GM19240 (cell line): Measurements from ENCODE around the gene ST14.

Experiments used
- DNase-seq: peaks from one replicate; pipeline ENCODE4 v3.0.0; 2011; ENCODE audit warnings: low spot score; ENCODE audit not compliant: insufficient read length

Gene ST14

GRCh38 chr11:130208241-130209127, 48.9 kb downstream of the ST14 start:
- DNase-seq, result no peak

- DNase-seq, result no peak
Observed at GRCh38 chr11:130209128-130209932, 49.7 kb downstream of the ST14 start.

GRCh38 chr11:130209954-130210854, 50.6 kb downstream of the ST14 start:
- no peak for DNase-seq

GRCh38 chr11:130211144-130211543, 51.6 kb downstream of the ST14 start:
- DNase-seq, result no peak

GRCh38 chr11:130211781-130212401, 52.3 kb downstream of the ST14 start:
- DNase-seq, result no peak

- no peak for DNase-seq
Observed at GRCh38 chr11:130212431-130212961, 52.9 kb downstream of the ST14 start.

- peak; percentile 74 for DNase-seq
Observed at GRCh38 chr11:130213143-130213978, 53.8 kb downstream of the ST14 start.

- DNase-seq, result no peak
Observed at GRCh38 chr11:130213979-130214281, 54.3 kb downstream of the ST14 start.

GRCh38 chr11:130214861-130215530, 55.4 kb downstream of the ST14 start:
- no peak for DNase-seq

- no peak for DNase-seq
Observed at GRCh38 chr11:130215531-130216220, 56.1 kb downstream of the ST14 start.

GRCh38 chr11:130216221-130216550, 56.6 kb downstream of the ST14 start:
- DNase-seq, result no peak

GRCh38 chr11:130216591-130217132, 57.1 kb downstream of the ST14 start:
- DNase-seq, result no peak

GRCh38 chr11:130217133-130218031, 57.8 kb downstream of the ST14 start:
- no peak for DNase-seq

GRCh38 chr11:130218501-130219070, 59.0 kb downstream of the ST14 start:
- no peak for DNase-seq

- no peak for DNase-seq
Observed at GRCh38 chr11:130219148-130219547, 59.6 kb downstream of the ST14 start.

- DNase-seq, result no peak
Observed at GRCh38 chr11:130220311-130221035, 60.9 kb downstream of the ST14 start.
